Glutamatergic neuron (in vitro differentiated cells): ENCODE results near the gene ALDOA. TPM values are rescaled to one million over a fixed set of nuclear protein-coding genes. Genes with fewer than 3 reads are reported as not detected.

Source experiments
- DNase-seq: peaks from one replicate; pipeline ENCODE4 v3.0.0; 2022
- H3K27ac Mint-ChIP-seq: one replicate; pipeline ENCODE4 v1.8.0; 2020; ENCODE audit warnings: mild to moderate bottlenecking, mixed read lengths, inconsistent platforms; ENCODE audit not compliant: unreplicated experiment
- H3K27me3 Mint-ChIP-seq: one replicate; pipeline ENCODE4 v1.8.0; 2020; ENCODE audit warnings: mild to moderate bottlenecking, moderate library complexity, mixed read lengths, inconsistent platforms; ENCODE audit not compliant: unreplicated experiment
- H3K36me3 Mint-ChIP-seq: one replicate; pipeline ENCODE4 v1.8.0; 2020; ENCODE audit warnings: mild to moderate bottlenecking, mixed read lengths, inconsistent platforms; ENCODE audit not compliant: unreplicated experiment
- H3K4me1 Mint-ChIP-seq: one replicate; pipeline ENCODE4 v1.8.0; 2020; ENCODE audit warnings: mild to moderate bottlenecking, low read depth, mixed read lengths, inconsistent platforms; ENCODE audit not compliant: unreplicated experiment
- H3K4me3 Mint-ChIP-seq: one replicate; pipeline ENCODE4 v1.8.0; 2020; ENCODE audit warnings: mild to moderate bottlenecking, mixed read lengths, inconsistent platforms; ENCODE audit not compliant: unreplicated experiment
- H3K9me3 Mint-ChIP-seq: one replicate; pipeline ENCODE4 v1.8.0; 2020; ENCODE audit warnings: mild to moderate bottlenecking, moderate library complexity, mixed read lengths, inconsistent platforms; ENCODE audit not compliant: unreplicated experiment
- CTCF ChIP-seq: fragments of 200-600 bp; sonication (generic); IDR thresholded peaks from one replicate; pipeline ENCODE4 v1.5.0; 2021; ENCODE audit not compliant: partially characterized antibody, unreplicated experiment
- total RNA-seq: library from RNA; stranded (reverse); fragmentation: NEBNext Ultra II Directional; extraction: Animal tissue kit (Norgen Biotek cat#: 25700); gene quantifications from one replicate; pipeline ENCODE4 v1.2.1, GENCODE V29; 2021; ENCODE audit not compliant: unreplicated experiment

ALDOA gene
- total RNA-seq, 1 donor from 2014 or later: 437 TPM

GRCh38 chr16:30104492-30104891 lies 38.9 kb downstream of the ALDOA start:
- Mint-ChIP-seq H3K4me3 (no peak overlapping the region), H3K9me3 (peaks cover 5% of the 10 kb centered on the region), H3K27ac (no peak overlapping the region), H3K36me3 (peaks cover 11% of the 10 kb centered on the region), H3K27me3 (peaks cover 2% of the 10 kb centered on the region), H3K4me1 (no peaks in the 10 kb centered on the region)
- TF ChIP-seq CTCF: no peak
- DNase-seq: no peak

- Mint-ChIP-seq H3K27ac (no peak overlapping the region), H3K27me3 (peaks cover 5% of the 10 kb centered on the region), H3K9me3 (peaks cover 11% of the 10 kb centered on the region), H3K4me1 (peaks cover 3% of the 10 kb centered on the region), H3K36me3 (peaks cover 11% of the 10 kb centered on the region), H3K4me3 (no peak overlapping the region)
- TF ChIP-seq CTCF: no peak
- no peak for DNase-seq
Measured at GRCh38 chr16:30108059-30108850, 42.7 kb downstream of the ALDOA start.

- TF ChIP-seq CTCF: no peak
- DNase-seq: no peak
- peaks cover 11% of the 10 kb centered on the region for H3K9me3 Mint-ChIP-seq
- H3K4me3 Mint-ChIP-seq: no peak overlapping the region
- H3K27ac Mint-ChIP-seq: peak overlapping the region; percentile 11
- no peaks in the 10 kb centered on the region for H3K36me3 Mint-ChIP-seq
- peaks cover 3% of the 10 kb centered on the region for H3K4me1 Mint-ChIP-seq
- H3K27me3 Mint-ChIP-seq: peaks cover 3% of the 10 kb centered on the region
Measured at GRCh38 chr16:30110661-30111060, 45.1 kb downstream of the ALDOA start.

- H3K9me3 Mint-ChIP-seq: peaks cover 8% of the 10 kb centered on the region
- peak; percentile 76 for DNase-seq
- H3K27ac Mint-ChIP-seq: no peak overlapping the region
- no peaks in the 10 kb centered on the region for H3K36me3 Mint-ChIP-seq
- peak; percentile 72 for TF ChIP-seq CTCF
- H3K4me1 Mint-ChIP-seq: peaks cover 3% of the 10 kb centered on the region
- peaks cover 3% of the 10 kb centered on the region for H3K27me3 Mint-ChIP-seq
- H3K4me3 Mint-ChIP-seq: no peak overlapping the region
Measured at GRCh38 chr16:30112197-30113030, 46.9 kb downstream of the ALDOA start.
